ENCODE results near the gene ZIC2. TPM values are rescaled to one million over a fixed set of nuclear protein-coding genes. Genes with fewer than 3 reads are reported as not detected.
"Not testable (repeated sequence)": the region's sequence is repeated elsewhere in the genome, so short reads cannot be mapped to it uniquely, and the experiment has no call there.

Gene ZIC2
- polyA plus RNA-seq, 1 donor from 2014 or later, result 10.6 TPM

DNA sequence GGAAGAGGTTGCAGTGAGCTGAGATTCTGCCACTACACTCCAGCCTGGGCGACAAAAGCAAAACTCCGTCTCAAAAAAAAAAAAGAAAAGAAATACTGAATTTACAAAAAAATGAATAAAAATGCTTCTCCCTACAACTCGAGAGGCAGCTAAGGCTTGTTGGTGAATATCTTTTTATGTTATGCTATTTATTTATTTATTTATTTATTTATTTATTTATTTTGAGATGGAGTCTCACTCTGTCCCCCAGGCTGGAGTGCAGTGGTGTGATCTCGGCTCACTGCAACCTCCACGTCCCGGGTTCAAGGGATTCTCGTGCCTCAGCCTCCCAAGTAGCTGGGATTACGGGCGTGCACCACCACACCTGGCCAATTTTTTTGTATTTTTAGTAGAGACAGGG lies 51.1 kb downstream of the ZIC2 start:
- not testable (repeated sequence) for H3K9me3 ChIP-seq (ENCODE audit: low read length); H3K9ac ChIP-seq (ENCODE audit: low read length); H3K36me3 ChIP-seq (ENCODE audit: insufficient read depth, low read length); H3K79me2 ChIP-seq (replicated peaks; ENCODE audit: insufficient read depth, low read length); H3K4me2 ChIP-seq (ENCODE audit: low read length); H2AFZ ChIP-seq (ENCODE audit: low read depth, low read length); H3F3A ChIP-seq (ENCODE audit: insufficient read depth, low read length, poor library complexity, severe bottlenecking); H3K4me3 ChIP-seq (ENCODE audit: low read length); H4K20me1 ChIP-seq (ENCODE audit: insufficient read depth); H3K9me2 ChIP-seq (ENCODE audit: insufficient read depth, low read length); H3K27ac ChIP-seq (ENCODE audit: low read length); H3K27me3 ChIP-seq (ENCODE audit: insufficient read depth, low read depth, low read length)

DNA sequence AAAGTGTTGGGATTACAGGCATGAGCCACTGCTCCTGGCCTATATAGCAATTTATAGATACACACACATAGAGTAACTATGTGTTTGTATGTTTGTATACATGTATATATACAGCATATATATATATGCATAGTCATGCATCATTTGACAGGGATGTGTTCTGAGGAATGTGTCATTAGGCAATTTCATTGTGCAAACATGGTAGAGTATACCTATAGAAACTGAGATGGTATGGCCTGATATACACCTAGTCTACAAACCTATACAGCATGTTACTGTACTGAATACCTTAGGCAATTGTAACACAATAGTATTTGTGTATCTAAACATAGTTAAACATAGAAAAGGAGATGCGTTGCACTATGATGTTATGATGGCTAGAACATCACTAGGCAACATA lies 54.4 kb downstream of the ZIC2 start:
- H2AFZ ChIP-seq (ENCODE audit: low read depth, low read length), result no peak overlapping the region
- H3K36me3 ChIP-seq (ENCODE audit: insufficient read depth, low read length), result no peaks in the 10 kb centered on the region
- no peak overlapping the region for H3K4me2 ChIP-seq (ENCODE audit: low read length)
- H3F3A ChIP-seq (ENCODE audit: insufficient read depth, low read length, poor library complexity, severe bottlenecking), result no peaks in the 10 kb centered on the region
- H3K79me2 ChIP-seq (replicated peaks; ENCODE audit: insufficient read depth, low read length), result no peaks in the 10 kb centered on the region
- no peak for TF ChIP-seq SMC3 (conservative IDR thresholded peaks at IDR 0.05; ENCODE audit: poor library complexity)
- TF ChIP-seq, protein P1, sequence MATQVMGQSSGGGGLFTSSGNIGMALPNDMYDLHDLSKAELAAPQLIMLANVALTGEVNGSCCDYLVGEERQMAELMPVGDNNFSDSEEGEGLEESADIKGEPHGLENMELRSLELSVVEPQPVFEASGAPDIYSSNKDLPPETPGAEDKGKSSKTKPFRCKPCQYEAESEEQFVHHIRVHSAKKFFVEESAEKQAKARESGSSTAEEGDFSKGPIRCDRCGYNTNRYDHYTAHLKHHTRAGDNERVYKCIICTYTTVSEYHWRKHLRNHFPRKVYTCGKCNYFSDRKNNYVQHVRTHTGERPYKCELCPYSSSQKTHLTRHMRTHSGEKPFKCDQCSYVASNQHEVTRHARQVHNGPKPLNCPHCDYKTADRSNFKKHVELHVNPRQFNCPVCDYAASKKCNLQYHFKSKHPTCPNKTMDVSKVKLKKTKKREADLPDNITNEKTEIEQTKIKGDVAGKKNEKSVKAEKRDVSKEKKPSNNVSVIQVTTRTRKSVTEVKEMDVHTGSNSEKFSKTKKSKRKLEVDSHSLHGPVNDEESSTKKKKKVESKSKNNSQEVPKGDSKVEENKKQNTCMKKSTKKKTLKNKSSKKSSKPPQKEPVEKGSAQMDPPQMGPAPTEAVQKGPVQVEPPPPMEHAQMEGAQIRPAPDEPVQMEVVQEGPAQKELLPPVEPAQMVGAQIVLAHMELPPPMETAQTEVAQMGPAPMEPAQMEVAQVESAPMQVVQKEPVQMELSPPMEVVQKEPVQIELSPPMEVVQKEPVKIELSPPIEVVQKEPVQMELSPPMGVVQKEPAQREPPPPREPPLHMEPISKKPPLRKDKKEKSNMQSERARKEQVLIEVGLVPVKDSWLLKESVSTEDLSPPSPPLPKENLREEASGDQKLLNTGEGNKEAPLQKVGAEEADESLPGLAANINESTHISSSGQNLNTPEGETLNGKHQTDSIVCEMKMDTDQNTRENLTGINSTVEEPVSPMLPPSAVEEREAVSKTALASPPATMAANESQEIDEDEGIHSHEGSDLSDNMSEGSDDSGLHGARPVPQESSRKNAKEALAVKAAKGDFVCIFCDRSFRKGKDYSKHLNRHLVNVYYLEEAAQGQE (IDR thresholded peaks at IDR 0.05; ENCODE audit: borderline replicate concordance), result no peak
- no peak for TF ChIP-seq EZH2 (IDR thresholded peaks at IDR 0.05; ENCODE audit: borderline replicate concordance, insufficient read depth, low read length, poor library complexity, severe bottlenecking)
- TF ChIP-seq, protein P2, sequence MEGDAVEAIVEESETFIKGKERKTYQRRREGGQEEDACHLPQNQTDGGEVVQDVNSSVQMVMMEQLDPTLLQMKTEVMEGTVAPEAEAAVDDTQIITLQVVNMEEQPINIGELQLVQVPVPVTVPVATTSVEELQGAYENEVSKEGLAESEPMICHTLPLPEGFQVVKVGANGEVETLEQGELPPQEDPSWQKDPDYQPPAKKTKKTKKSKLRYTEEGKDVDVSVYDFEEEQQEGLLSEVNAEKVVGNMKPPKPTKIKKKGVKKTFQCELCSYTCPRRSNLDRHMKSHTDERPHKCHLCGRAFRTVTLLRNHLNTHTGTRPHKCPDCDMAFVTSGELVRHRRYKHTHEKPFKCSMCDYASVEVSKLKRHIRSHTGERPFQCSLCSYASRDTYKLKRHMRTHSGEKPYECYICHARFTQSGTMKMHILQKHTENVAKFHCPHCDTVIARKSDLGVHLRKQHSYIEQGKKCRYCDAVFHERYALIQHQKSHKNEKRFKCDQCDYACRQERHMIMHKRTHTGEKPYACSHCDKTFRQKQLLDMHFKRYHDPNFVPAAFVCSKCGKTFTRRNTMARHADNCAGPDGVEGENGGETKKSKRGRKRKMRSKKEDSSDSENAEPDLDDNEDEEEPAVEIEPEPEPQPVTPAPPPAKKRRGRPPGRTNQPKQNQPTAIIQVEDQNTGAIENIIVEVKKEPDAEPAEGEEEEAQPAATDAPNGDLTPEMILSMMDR (IDR thresholded peaks at IDR 0.05; ENCODE audit: poor library complexity, severe bottlenecking), result no peak
- TF ChIP-seq TAF1 (IDR thresholded peaks at IDR 0.05; ENCODE audit: low read depth), result no peak
- no peak for TF ChIP-seq EP300 (conservative IDR thresholded peaks at IDR 0.05; ENCODE audit: poor library complexity, severe bottlenecking)
- TF ChIP-seq RAD21 (conservative IDR thresholded peaks at IDR 0.05), result no peak
- TF ChIP-seq MXI1 (conservative IDR thresholded peaks at IDR 0.05; ENCODE audit: poor library complexity, severe bottlenecking), result no peak
- no peak overlapping the region for H3K4me3 ChIP-seq (ENCODE audit: low read length)
- H3K9me3 ChIP-seq (ENCODE audit: low read length), result no peaks in the 10 kb centered on the region
- H3K9me2 ChIP-seq (ENCODE audit: insufficient read depth, low read length), result no peaks in the 10 kb centered on the region
- H3K27ac ChIP-seq (ENCODE audit: low read length), result no peak overlapping the region
- H4K20me1 ChIP-seq (ENCODE audit: insufficient read depth), result no peaks in the 10 kb centered on the region
- no peaks in the 10 kb centered on the region for H3K27me3 ChIP-seq (ENCODE audit: insufficient read depth, low read depth, low read length)
- no peak overlapping the region for H3K9ac ChIP-seq (ENCODE audit: low read length)

Other genes starting within 250 kb of the ZIC2 start
- 0.94 and 0.98 TPM in 2 replicates for gene ZIC5, start 10.0 kb upstream of the ZIC2 start, polyA plus RNA-seq
- gene PCCA, start 107.3 kb downstream of the ZIC2 start, polyA plus RNA-seq, result 17.0 and 21.2 TPM in 2 replicates